ENCODE measurements around the gene ZFAND6. TPM values are rescaled to one million over a fixed set of nuclear protein-coding genes. Genes with fewer than 3 reads are reported as not detected.

The ZFAND6 gene
- total RNA-seq, 1 experiment from 2014 or later: 57.6 TPM

DNA sequence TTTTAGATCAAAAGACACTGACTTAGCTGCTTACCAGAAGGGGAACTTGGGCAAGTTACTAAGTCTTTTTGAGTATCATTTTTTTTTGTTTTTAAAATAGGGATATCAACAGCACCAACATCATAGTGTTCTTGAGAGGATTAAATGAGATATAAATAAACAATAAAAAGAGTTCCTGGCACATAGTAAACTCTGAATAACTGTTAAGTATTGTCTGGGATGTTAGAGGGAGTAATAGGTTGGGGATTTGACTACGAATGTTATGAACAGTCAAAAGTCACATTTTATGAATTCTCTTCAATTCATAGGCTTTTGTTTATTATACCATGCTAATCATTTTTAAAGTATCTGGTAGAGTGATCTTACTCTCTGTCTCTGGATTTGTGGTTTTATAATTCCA is 55.5 kb downstream of the ZFAND6 start:
- H3K4me3 Mint-ChIP-seq (ENCODE audit: unreplicated experiment): no peak overlapping the region

DNA sequence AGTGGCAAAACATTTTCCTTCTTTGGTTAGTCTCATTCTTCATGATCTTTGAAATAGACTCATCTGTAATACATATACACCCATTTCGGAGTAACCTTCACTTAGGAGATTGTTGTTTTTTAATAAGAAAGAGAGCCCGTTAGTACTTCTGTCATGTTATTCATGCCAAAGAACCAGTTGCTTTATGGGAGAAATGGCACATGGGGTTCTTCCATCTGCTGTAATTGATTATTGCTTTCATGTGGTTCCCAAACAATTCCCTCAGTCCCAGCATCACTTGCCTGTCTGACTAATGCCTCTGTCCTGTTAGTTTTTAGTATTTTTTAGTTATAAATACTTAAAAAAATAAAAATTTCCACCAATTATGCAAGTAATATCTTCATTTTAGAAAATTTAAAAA is 59.5 kb downstream of the ZFAND6 start:
- peaks cover 18% of the 10 kb centered on the region for H3K36me3 Mint-ChIP-seq (ENCODE audit: insufficient read depth, unreplicated experiment)
- ChIA-PET POLR2A (interaction anchor here (1.1 kb wide), 1 partner anchor 21 kb away, joined by 3 read pairs; no protein-coding TSS in a partner anchor), CTCF (interaction anchor here (0.6 kb wide), 1 partner anchor 264 kb away, joined by 3 read pairs; no protein-coding TSS in a partner anchor)
- intact Hi-C loops (cut with micrococcal nuclease): no loop called here
- H3K4me1 Mint-ChIP-seq (ENCODE audit: insufficient read depth, unreplicated experiment): peaks cover 11% of the 10 kb centered on the region
- BruUV-seq (replicated peaks): no TSS peak
- no peak for DNase-seq (ENCODE audit: unreplicated experiment)
- H3K27ac Mint-ChIP-seq (ENCODE audit: low read depth, unreplicated experiment): no peak overlapping the region
- no peak overlapping the region for H3K4me3 Mint-ChIP-seq (ENCODE audit: unreplicated experiment)
- no peaks in the 10 kb centered on the region for H3K27me3 Mint-ChIP-seq (ENCODE audit: insufficient read depth, unreplicated experiment)
- H3K9me3 Mint-ChIP-seq (ENCODE audit: unreplicated experiment): no peaks in the 10 kb centered on the region
- TF ChIP-seq, protein P1, sequence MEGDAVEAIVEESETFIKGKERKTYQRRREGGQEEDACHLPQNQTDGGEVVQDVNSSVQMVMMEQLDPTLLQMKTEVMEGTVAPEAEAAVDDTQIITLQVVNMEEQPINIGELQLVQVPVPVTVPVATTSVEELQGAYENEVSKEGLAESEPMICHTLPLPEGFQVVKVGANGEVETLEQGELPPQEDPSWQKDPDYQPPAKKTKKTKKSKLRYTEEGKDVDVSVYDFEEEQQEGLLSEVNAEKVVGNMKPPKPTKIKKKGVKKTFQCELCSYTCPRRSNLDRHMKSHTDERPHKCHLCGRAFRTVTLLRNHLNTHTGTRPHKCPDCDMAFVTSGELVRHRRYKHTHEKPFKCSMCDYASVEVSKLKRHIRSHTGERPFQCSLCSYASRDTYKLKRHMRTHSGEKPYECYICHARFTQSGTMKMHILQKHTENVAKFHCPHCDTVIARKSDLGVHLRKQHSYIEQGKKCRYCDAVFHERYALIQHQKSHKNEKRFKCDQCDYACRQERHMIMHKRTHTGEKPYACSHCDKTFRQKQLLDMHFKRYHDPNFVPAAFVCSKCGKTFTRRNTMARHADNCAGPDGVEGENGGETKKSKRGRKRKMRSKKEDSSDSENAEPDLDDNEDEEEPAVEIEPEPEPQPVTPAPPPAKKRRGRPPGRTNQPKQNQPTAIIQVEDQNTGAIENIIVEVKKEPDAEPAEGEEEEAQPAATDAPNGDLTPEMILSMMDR (IDR thresholded peaks at IDR 0.05; ENCODE audit: unreplicated experiment): no peak

More for the DNA sequence above, 55.5 kb downstream of the ZFAND6 start:
- TF ChIP-seq, protein P1 (IDR thresholded peaks at IDR 0.05; ENCODE audit: unreplicated experiment): no peak
- POLR2A ChIA-PET: interaction anchor here (0.7 to 1.0 kb wide), 2 partner anchors 20 to 38 kb away, joined by 3 to 4 read pairs; no protein-coding TSS in a partner anchor
- no peak overlapping the region for H3K27ac Mint-ChIP-seq (ENCODE audit: low read depth, unreplicated experiment)
- no peaks in the 10 kb centered on the region for H3K9me3 Mint-ChIP-seq (ENCODE audit: unreplicated experiment)
- peaks cover 6% of the 10 kb centered on the region for H3K36me3 Mint-ChIP-seq (ENCODE audit: insufficient read depth, unreplicated experiment)
- peaks cover 9% of the 10 kb centered on the region for H3K4me1 Mint-ChIP-seq (ENCODE audit: insufficient read depth, unreplicated experiment)
- intact Hi-C loops (cut with micrococcal nuclease): no loop called here
- DNase-seq (ENCODE audit: unreplicated experiment): no peak
- CTCF ChIA-PET: no interaction called here
- no peaks in the 10 kb centered on the region for H3K27me3 Mint-ChIP-seq (ENCODE audit: insufficient read depth, unreplicated experiment)
- BruUV-seq (replicated peaks): no TSS peak

DNA sequence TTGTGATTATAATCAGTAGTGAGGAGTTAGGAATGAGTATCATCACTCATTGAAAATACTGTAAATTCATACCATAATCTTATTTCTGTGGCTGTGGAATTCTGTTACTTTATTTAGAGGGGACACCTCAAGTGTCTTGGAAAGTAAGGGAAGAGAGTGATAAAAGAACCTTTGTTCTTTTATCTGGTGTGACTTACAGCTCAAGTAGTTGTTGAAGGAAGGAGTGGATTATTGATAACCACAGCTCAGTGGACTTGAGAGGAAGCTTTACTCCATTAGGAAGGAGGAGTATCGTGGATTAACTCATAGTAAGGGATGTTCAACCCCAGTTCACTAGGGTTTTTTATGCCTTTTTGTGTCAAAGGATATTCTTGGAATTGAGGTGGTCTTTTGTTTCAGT is 61.2 kb downstream of the ZFAND6 start:
- Mint-ChIP-seq H3K36me3 (ENCODE audit: insufficient read depth, unreplicated experiment) (peaks cover 34% of the 10 kb centered on the region), H3K4me1 (ENCODE audit: insufficient read depth, unreplicated experiment) (peaks cover 6% of the 10 kb centered on the region), H3K27me3 (ENCODE audit: insufficient read depth, unreplicated experiment) (no peaks in the 10 kb centered on the region), H3K4me3 (ENCODE audit: unreplicated experiment) (no peak overlapping the region), H3K27ac (ENCODE audit: low read depth, unreplicated experiment) (peak overlapping the region; percentile 15), H3K9me3 (ENCODE audit: unreplicated experiment) (no peaks in the 10 kb centered on the region)
- TF ChIP-seq, protein P1 (IDR thresholded peaks at IDR 0.05; ENCODE audit: unreplicated experiment): no peak
- intact Hi-C loops (cut with micrococcal nuclease): no loop called here
- BruUV-seq (replicated peaks): no TSS peak
- CTCF ChIA-PET: no interaction called here
- POLR2A ChIA-PET: interaction anchor here (0.6 kb wide), 1 partner anchor 204 kb away, joined by 4 read pairs; no protein-coding TSS in a partner anchor
- no peak for DNase-seq (ENCODE audit: unreplicated experiment)

DNA sequence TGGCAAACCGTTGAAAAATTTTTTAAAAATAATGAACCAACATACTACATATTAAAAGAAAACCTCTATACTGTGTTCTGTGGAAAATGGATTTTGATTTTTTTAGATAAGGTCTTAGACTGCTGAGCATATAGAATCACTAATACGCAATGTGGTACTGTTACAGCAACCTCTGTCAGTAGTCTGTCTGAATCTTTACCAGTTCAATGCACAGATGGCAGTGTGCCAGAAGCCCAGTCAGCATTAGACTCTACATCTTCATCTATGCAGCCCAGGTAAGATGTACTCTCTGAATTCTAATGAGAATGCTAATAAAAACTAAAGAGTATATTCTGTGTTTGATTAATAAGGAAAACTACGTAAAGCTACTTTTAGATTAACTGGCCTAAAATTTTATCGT is 62.1 kb downstream of the ZFAND6 start:
- intact Hi-C loops (cut with micrococcal nuclease): no loop called here
- Mint-ChIP-seq H3K9me3 (ENCODE audit: unreplicated experiment) (no peaks in the 10 kb centered on the region), H3K27ac (ENCODE audit: low read depth, unreplicated experiment) (no peak overlapping the region), H3K27me3 (ENCODE audit: insufficient read depth, unreplicated experiment) (no peaks in the 10 kb centered on the region), H3K36me3 (ENCODE audit: insufficient read depth, unreplicated experiment) (peaks cover 43% of the 10 kb centered on the region), H3K4me1 (ENCODE audit: insufficient read depth, unreplicated experiment) (peaks cover 6% of the 10 kb centered on the region), H3K4me3 (ENCODE audit: unreplicated experiment) (no peak overlapping the region)
- BruUV-seq (replicated peaks): no TSS peak
- CTCF ChIA-PET: no interaction called here
- TF ChIP-seq, protein P1 (IDR thresholded peaks at IDR 0.05; ENCODE audit: unreplicated experiment): no peak
- peak; percentile 30 for DNase-seq (ENCODE audit: unreplicated experiment)
- POLR2A ChIA-PET: no interaction called here

Measured in MCF 10A (cell line).